Activated CD8-positive, alpha-beta memory T cell treated with anti-CD3 and anti-CD28 coated beads for 24 hours (primary cell): ENCODE results near the gene ALX1.

Experiments
- DNase-seq: peaks from one replicate; pipeline ENCODE4 v3.0.0-alpha.2; 2020

Gene ALX1

GRCh38 chr12:85280165-85280983, at the start of gene ALX1:
TSS of gene ALX1 (plus strand) at chr12:85280220. CDS start at chr12:85280262, 42 bp downstream.
- DNase-seq: no peak

DNA sequence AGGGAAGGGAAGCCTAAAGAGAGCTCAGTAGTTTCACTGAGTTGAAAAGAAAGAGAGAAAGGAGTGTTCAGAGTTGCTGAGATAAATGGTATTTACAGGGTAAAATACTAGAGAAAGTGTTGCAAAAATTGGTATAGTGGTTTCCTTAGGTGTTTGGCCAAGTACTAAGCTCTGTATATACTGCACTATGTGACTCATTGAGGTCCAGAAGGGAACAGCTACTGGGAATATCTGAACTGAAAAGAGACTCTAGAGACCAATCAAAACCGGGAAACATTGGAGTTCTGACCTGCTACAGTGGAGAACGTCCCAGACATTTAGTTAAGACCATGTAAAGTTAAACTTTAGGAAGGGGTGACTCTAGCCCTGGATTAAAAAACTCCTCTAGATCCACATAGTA, 42.7 kb upstream of the ALX1 start:
- DNase-seq: no peak

- DNase-seq: no peak
Measured at GRCh38 chr12:85244561-85244960, 35.5 kb upstream of the ALX1 start.

DNA sequence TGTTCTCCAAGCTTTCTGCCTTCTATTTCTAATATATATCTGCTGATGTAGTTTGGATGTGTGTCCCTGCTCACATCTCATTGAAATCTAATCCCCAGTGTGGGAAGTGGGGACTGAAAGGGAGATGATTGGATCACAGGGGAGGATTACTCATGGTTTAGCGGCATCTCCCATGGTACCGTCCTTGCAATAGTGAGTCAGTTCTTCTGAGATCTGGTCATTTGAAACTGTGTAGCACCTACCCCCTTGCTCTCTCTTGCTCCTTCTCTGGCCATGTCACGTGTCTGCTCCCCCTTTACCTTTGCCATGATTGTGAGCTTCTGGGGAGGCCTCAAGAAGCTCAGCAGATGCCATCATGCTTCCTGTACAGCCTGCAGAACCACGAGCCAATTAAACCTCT, 26.2 kb upstream of the ALX1 start:
- no peak for DNase-seq

- no peak for DNase-seq
Measured at GRCh38 chr12:85257671-85258070, 22.3 kb upstream of the ALX1 start.

GRCh38 chr12:85260447-85260846, 19.6 kb upstream of the ALX1 start:
- no peak for DNase-seq

DNA sequence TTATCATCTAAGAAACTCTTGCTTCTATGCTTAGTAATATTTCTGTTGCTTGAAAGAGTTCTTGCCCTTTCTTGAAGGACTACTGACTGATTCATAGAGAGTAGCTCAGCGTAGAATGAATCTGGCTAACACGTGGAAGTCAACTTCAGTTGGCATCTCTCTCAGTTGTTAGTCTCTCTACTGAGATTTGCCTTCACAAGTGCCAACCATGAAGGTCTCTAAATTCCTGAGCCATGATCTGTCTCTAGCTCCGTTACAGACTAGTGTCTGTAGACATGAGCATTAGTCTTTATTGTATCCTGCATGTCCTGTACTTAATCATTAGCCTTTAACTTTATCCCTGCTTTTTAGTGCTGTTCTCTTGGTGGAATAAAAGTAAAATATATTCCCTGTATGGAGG, 19.1 kb upstream of the ALX1 start:
- DNase-seq: no peak

GRCh38 chr12:85266356-85266755, 13.7 kb upstream of the ALX1 start:
- no peak for DNase-seq

- DNase-seq: no peak
Measured at GRCh38 chr12:85273381-85274314, 6.4 kb upstream of the ALX1 start.

DNA sequence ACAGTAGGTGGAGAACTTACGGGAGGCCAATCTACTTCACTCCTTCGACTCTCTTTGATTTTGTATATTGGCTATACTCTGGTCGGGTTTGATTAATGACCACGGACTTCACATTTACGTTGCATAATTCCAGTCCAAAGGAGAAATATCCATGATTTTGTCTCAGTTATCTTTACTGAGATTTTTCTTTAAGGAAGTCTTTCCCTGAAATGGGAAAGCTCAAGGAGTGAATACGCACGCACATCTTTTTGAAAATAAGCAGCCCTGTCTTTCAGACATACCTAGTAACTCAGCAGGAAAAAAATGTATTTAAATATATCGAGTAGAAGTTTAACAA, 5.7 kb upstream of the ALX1 start:
- DNase-seq: no peak

- no peak for DNase-seq
Measured at GRCh38 chr12:85275374-85275773, 4.6 kb upstream of the ALX1 start.

GRCh38 chr12:85277191-85277590, 2.8 kb upstream of the ALX1 start:
- DNase-seq: no peak

DNA sequence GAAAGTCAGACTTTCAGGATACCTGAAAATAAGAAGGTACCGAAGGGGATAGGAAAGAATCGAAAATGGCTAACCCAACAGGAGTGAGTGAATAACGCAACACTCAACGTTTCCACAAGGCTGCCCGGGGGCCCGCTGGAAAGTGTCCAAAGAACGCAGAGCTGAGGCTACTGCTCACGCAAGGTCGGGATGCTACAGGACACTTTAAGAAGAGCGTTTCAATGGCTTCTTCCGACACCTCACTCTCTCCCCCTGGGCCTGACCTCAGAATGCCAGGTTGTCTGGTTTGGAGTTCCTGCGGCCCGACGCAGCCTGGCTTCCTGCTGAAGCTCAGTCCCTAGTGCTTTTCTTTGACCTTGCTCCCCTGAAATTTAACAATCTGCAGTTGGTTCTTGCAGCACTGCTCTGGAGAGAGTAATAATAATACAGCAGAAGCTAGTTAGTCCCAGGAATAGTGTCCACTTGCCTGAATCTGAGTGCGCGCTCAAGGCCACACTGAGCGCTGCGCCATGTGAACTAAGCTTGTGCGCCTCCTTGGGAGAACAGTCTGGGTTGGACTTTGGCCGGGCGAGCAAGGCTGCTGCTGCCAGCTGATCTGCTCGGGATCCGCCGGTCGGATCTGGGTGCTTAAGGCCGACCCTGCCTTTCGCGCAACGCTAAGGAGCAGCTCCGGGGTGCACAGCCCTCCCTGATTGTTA, 2.0 kb upstream of the ALX1 start:
- no peak for DNase-seq

DNA sequence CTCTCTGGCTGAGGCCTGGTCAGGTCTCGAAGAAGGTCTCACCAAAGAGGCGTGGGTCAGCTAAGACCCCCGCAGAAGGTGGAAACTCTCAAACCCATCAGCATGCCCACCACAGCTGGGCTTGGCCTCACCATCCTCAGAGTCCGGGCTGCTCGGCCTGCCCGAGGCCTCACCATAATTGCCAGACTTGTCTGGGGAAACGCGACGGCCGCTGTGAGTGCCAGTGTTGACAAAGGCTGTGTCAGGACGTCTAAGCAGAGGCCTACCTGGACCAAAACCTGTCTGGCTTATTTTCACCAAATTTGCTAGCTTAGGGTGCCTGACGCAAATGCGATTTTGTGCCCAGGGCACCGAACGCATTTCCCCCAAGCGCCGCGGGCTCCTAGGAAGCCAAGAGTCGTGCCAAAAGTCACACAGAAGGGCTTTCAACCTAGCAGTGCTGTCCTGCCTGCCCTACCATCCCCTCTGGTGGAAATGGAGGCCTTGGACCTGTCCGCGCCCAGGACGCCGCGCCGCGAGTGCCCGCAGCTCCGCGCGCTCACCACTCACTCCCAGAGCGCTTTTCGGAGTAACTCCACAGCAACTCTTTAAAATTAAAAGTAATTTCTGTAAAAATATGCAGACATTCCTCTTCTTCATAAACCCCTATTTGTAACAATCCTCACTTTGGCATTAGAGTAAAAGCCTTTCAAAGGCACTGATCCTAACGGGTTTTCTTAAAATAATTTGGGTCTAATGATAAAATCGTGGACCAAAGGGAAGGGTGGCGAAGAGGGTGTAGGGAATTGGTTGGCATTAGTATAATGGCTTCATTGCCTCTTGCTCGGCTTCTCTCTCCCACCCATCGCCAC, 1.2 kb upstream of the ALX1 start:
- no peak for DNase-seq

- no peak for DNase-seq
Measured at GRCh38 chr12:85279449-85280164, 413 bp upstream of the ALX1 start.

GRCh38 chr12:85280984-85281630, 1.1 kb downstream of the ALX1 start:
- DNase-seq: no peak

DNA sequence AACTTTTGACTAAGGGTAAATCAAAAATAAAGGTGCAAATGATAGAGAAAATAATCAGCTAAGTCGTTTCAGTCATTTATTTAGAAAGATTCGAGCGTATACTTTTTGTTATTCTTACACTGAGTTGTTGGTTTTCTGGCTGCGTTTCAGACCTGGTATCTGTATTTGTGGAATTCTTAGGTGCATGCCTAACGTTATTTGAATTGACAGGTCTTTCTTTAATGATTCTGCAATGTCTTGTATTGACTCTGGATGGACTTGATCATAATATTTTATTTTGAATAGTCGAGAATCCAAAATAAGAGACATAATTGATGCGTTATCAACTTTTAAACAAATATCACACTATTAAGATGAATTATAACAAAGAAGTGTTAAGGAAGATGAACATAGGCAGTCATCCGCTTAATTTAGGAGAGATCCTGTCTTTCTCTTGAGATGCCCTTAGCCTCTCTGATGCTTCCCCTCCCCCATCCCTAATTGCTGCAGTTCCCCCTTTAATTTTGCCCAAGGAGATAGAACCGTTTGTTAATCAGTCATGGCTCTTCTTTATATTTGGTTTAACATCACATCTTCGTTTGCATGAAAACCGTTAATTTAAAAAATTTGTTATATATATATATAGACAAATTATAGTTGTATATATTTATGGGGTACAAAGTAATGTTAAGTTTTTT, 1.8 kb downstream of the ALX1 start:
- no peak for DNase-seq

GRCh38 chr12:85283560-85283959, 3.5 kb downstream of the ALX1 start:
- DNase-seq: no peak

GRCh38 chr12:85296362-85296761, 16.3 kb downstream of the ALX1 start:
- DNase-seq: no peak

DNA sequence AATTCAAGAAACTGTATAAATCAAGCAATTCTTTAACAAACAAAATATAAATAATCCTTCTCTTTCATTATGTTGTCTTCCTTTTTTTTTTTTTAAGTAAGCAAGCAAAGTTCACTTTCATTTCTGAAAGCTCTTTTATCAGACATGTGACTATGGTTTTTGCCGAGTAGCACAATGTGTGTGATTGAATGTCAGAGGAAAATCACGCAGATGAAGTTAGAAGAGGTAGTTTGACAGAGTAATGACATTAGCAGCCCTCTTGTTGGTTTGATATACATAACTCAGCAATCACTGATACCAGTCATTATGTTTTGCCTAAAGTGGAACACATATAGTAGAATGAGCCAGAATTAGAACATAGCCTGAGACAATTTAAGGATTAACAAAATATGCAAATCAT, 19.0 kb downstream of the ALX1 start:
- no peak for DNase-seq

DNA sequence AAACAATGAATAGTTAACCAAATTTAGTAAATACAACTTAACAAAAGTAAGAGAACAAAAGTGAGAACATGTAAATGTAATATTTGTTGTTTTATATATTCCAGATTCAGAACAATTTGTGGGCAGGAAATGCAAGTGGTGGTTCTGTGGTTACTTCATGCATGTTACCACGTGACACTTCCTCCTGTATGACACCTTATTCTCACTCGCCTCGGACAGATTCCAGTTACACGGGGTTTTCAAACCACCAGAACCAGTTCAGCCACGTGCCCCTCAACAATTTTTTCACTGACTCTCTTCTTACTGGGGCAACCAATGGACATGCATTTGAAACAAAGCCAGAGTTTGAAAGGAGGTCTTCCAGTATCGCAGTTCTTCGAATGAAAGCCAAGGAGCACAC, 21.0 kb downstream of the ALX1 start:
- no peak for DNase-seq
